Liver (tissue), 9 donors: ENCODE results near the gene CTXND2. TPM values are rescaled to one million over a fixed set of nuclear protein-coding genes. Genes with fewer than 3 reads are reported as not detected.
A peak's percentile ranks its signal among the peaks of the same experiment; 100 is the strongest.

Experiments used
- DNase-seq: peaks from one replicate; pipeline ENCODE4 v3.0.0-alpha.2; 2017; ENCODE audit warnings: low spot score
- H3K27ac ChIP-seq, 2 donors: one replicate each; pipeline ENCODE4 v1.7.0; 2013; ENCODE audit warnings: inconsistent platforms in 2 of 2, low read length in 2 of 2, control low read depth in 1 of 2, low read depth in 1 of 2, mild to moderate bottlenecking in 1 of 2
- H3K27me3 ChIP-seq, 4 donors: one replicate each; pipeline versions ENCODE4 v1.6.1 to v1.7.0; 2013; ENCODE audit warnings: low read length in 3 of 4, inconsistent platforms in 1 of 4, mild to moderate bottlenecking in 1 of 4, moderate library complexity in 1 of 4; ENCODE audit not compliant: control insufficient read depth in 4 of 4, insufficient read depth in 4 of 4
- H3K36me3 ChIP-seq, 4 donors: one replicate each; pipeline versions ENCODE4 v1.6.1 to v1.7.0; 2013; ENCODE audit warnings: low read length in 3 of 4, mild to moderate bottlenecking in 3 of 4, low read depth in 1 of 4, moderate library complexity in 1 of 4; ENCODE audit not compliant: control insufficient read depth in 4 of 4, insufficient read depth in 3 of 4
- H3K4me1 ChIP-seq, 4 donors: one replicate each; pipeline versions ENCODE4 v1.6.1 to v1.7.0; 2013; ENCODE audit warnings: low read length in 3 of 4, mild to moderate bottlenecking in 3 of 4, moderate library complexity in 1 of 4; ENCODE audit not compliant: control insufficient read depth in 4 of 4, insufficient read depth in 4 of 4
- H3K4me3 ChIP-seq, 3 donors: one replicate each; pipeline versions ENCODE4 v1.6.1 to v1.7.0; 2013; ENCODE audit warnings: low read length in 3 of 3, control low read depth in 1 of 3, low read depth in 1 of 3, mild to moderate bottlenecking in 1 of 3
- H3K9ac ChIP-seq, 2 donors: one replicate each; pipeline ENCODE4 v1.7.0; 2013; ENCODE audit warnings: low read length in 2 of 2, mild to moderate bottlenecking in 2 of 2, moderate library complexity in 2 of 2, control low read depth in 1 of 2, low read depth in 1 of 2
- H3K9me3 ChIP-seq, 4 donors: one replicate each; pipeline versions ENCODE4 v1.6.1 to v1.7.0; 2013; ENCODE audit warnings: low read length in 3 of 4; ENCODE audit not compliant: control insufficient read depth in 4 of 4
- ATF3 ChIP-seq: IDR thresholded peaks from 2 replicates; pipeline ENCODE4 v1.6.1; 2016; ENCODE audit warnings: antibody characterized with exemption
- CTCF ChIP-seq: fragments of 150-350 bp; IDR thresholded peaks from 2 replicates; pipeline ENCODE4 v1.5.1; 2017; ENCODE audit warnings: improper control_type of control experiment, low read depth, low read length; ENCODE audit not compliant: missing input control
- EGR1 ChIP-seq, 2 donors: IDR thresholded peaks; 2 replicates each; pipeline ENCODE4 v1.6.1; 2016 to 2018; ENCODE audit warnings: antibody characterized with exemption in 2 of 2, low read depth in 2 of 2
- FOXA1 ChIP-seq: IDR thresholded peaks from 2 replicates; pipeline ENCODE4 v1.6.1; 2016; ENCODE audit warnings: antibody characterized with exemption
- FOXA2 ChIP-seq: IDR thresholded peaks from 2 replicates; pipeline ENCODE4 v1.6.1; 2016; ENCODE audit warnings: antibody characterized with exemption
- HNF4A ChIP-seq, 2 donors: conservative IDR thresholded peaks; 2 replicates each; pipeline ENCODE4 v1.6.1; 2016; ENCODE audit warnings: antibody characterized with exemption in 2 of 2, mild to moderate bottlenecking in 2 of 2
- HNF4G ChIP-seq: IDR thresholded peaks from 2 replicates; pipeline ENCODE4 v1.6.1; 2016; ENCODE audit warnings: antibody characterized with exemption
- JUND ChIP-seq, 2 donors: IDR thresholded peaks; 2 replicates each; pipeline ENCODE4 v1.6.1; 2016; ENCODE audit warnings: antibody characterized with exemption in 2 of 2
- RAD21 ChIP-seq, 2 donors: IDR thresholded peaks; 2 replicates each; pipeline ENCODE4 v1.6.1; 2016; ENCODE audit warnings: antibody characterized with exemption in 2 of 2, mild to moderate bottlenecking in 2 of 2
- RXRA ChIP-seq, 2 donors: IDR thresholded peaks; 2 replicates each; pipeline ENCODE4 v1.6.1; 2017 to 2018; ENCODE audit warnings: antibody characterized with exemption in 2 of 2, mild to moderate bottlenecking in 1 of 2
- SP1 ChIP-seq: IDR thresholded peaks from 2 replicates; pipeline ENCODE4 v1.6.1; 2018; ENCODE audit warnings: antibody characterized with exemption, mild to moderate bottlenecking
- TAF1 ChIP-seq: conservative IDR thresholded peaks from 2 replicates; pipeline ENCODE4 v1.6.1; 2016; ENCODE audit warnings: antibody characterized with exemption, mild to moderate bottlenecking
- YY1 ChIP-seq: IDR thresholded peaks from 2 replicates; pipeline ENCODE4 v1.6.1; 2016; ENCODE audit warnings: antibody characterized with exemption, mild to moderate bottlenecking
- ZBTB33 ChIP-seq: IDR thresholded peaks from 2 replicates; pipeline ENCODE4 v1.6.1; 2016; ENCODE audit warnings: antibody characterized with exemption
- WGBS: extraction: QIAGEN DNeasy Blood & Tissue Kit; methylation state at CpG from one replicate; pipeline ENCODE4 v1.1.7; 2013; 5-methylcytosine and 5-hydroxymethylcytosine counted together
- polyA plus RNA-seq, 2 donors: library from polyadenylated mRNA; stranded (reverse) in 1 of 2; unstranded in 1 of 2; fragments of 200-250 nt in 1 of 2; fragments of >200 nt in 1 of 2; fragmentation: Nextera tagmentation in 1 of 2; extraction: Ambion mirVana in 1 of 2; gene quantifications; one replicate each; pipeline versions ENCODE4 v1.2.1 to v1.2.3, GENCODE V29; 2013 to 2015
- total RNA-seq, 2 donors: library from RNA; depleted of rRNA; stranded (reverse); fragments of >200 nt; gene quantifications; one replicate each; pipeline ENCODE4 v1.2.3, GENCODE V29; 2014
- TF ChIP-seq, protein P1 (sequence below): IDR thresholded peaks from 2 replicates; pipeline ENCODE4 v1.6.1; 2016; ENCODE audit warnings: antibody characterized with exemption
- TF ChIP-seq, protein P2 (sequence below): IDR thresholded peaks from 2 replicates; pipeline ENCODE4 v1.6.1; 2016; ENCODE audit warnings: antibody characterized with exemption, mild to moderate bottlenecking
- donor health status: healthy.
- donor health status: healthy.
- donor health status: healthy.
- donor health status: healthy.
- donor health status: healthy.

Gene CTXND2
- total and polyA plus RNA-seq, 4 donors, result not detected

DNA sequence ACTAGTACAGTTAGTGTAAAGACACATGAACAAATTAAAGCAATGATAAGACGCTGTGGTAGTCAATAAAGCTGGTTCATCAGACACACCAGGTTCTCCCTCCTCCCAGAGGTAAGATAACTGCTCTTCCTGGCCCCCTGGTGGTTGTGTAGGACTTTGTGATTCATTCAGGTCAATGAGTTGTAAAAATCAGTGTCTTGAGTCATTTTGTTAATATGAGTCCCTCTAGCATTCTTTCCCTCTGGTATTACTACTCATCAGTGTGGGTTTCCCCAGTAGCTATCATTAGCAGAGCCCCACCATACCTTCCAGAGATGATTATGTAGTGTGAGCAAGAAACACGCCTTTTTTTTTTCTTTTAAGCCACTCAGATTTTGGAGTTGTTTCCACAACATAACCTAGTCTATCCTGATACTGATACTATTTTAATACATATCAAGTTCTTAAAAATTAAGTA is 35.6 kb downstream of the CTXND2 start:
- TF ChIP-seq RAD21 (IDR thresholded peaks at IDR 0.05), result peak; percentile 91 to 95
- no peak for TF ChIP-seq ZBTB33
- peak; percentile 73 for TF ChIP-seq CTCF
- TF ChIP-seq RXRA (IDR thresholded peaks at IDR 0.05), result peak; percentile 19 to 23
- TF ChIP-seq SP1, result no peak
- TF ChIP-seq FOXA2, result no peak
- peak in 1 of 2 donors; percentile 41 for TF ChIP-seq HNF4A (conservative IDR thresholded peaks at IDR 0.05)
- no peak for TF ChIP-seq JUND (IDR thresholded peaks at IDR 0.05)
- TF ChIP-seq, protein P1, sequence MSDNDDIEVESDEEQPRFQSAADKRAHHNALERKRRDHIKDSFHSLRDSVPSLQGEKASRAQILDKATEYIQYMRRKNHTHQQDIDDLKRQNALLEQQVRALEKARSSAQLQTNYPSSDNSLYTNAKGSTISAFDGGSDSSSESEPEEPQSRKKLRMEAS, result no peak
- no peaks in the 10 kb centered on the region for H3K27me3 ChIP-seq
- 47% methylated on average over 2 of the region's 2 CpGs for WGBS
- DNase-seq, result peak; percentile 69
- no peaks in the 10 kb centered on the region for H3K9me3 ChIP-seq
- no peak overlapping the region for H3K4me3 ChIP-seq
- peaks cover 3 to 15% (median 10%) of the 10 kb centered on the region in 4 donors for H3K4me1 ChIP-seq
- no peak overlapping the region for H3K27ac ChIP-seq
- no peak overlapping the region for H3K9ac ChIP-seq
- H3K36me3 ChIP-seq, result peaks cover 0 to 1% (median under 1%) of the 10 kb centered on the region in 4 donors

- Histone ChIP-seq H3K9ac (no peak overlapping the region), H3K4me1 (peaks cover 3 to 15% (median 12%) of the 10 kb centered on the region in 4 donors), H3K36me3 (peaks cover 7 to 16% (median 10%) of the 10 kb centered on the region in 4 donors), H3K4me3 (peak overlapping the region in 2 of 3 donors; percentile 17 to 94), H3K9me3 (no peaks in the 10 kb centered on the region), H3K27me3 (no peaks in the 10 kb centered on the region), H3K27ac (peak overlapping the region; percentile 6 to 12)
- TF ChIP-seq HNF4G (no peak), RAD21 (IDR thresholded peaks at IDR 0.05) (no peak), JUND (IDR thresholded peaks at IDR 0.05) (no peak), TAF1 (no peak), YY1 (no peak), CTCF (no peak), ATF3 (no peak), FOXA1 (no peak), RXRA (IDR thresholded peaks at IDR 0.05) (no peak), EGR1 (IDR thresholded peaks at IDR 0.05; ENCODE audit: low read depth in 2 of 2) (no peak), FOXA2 (no peak)
- TF ChIP-seq, protein P2, sequence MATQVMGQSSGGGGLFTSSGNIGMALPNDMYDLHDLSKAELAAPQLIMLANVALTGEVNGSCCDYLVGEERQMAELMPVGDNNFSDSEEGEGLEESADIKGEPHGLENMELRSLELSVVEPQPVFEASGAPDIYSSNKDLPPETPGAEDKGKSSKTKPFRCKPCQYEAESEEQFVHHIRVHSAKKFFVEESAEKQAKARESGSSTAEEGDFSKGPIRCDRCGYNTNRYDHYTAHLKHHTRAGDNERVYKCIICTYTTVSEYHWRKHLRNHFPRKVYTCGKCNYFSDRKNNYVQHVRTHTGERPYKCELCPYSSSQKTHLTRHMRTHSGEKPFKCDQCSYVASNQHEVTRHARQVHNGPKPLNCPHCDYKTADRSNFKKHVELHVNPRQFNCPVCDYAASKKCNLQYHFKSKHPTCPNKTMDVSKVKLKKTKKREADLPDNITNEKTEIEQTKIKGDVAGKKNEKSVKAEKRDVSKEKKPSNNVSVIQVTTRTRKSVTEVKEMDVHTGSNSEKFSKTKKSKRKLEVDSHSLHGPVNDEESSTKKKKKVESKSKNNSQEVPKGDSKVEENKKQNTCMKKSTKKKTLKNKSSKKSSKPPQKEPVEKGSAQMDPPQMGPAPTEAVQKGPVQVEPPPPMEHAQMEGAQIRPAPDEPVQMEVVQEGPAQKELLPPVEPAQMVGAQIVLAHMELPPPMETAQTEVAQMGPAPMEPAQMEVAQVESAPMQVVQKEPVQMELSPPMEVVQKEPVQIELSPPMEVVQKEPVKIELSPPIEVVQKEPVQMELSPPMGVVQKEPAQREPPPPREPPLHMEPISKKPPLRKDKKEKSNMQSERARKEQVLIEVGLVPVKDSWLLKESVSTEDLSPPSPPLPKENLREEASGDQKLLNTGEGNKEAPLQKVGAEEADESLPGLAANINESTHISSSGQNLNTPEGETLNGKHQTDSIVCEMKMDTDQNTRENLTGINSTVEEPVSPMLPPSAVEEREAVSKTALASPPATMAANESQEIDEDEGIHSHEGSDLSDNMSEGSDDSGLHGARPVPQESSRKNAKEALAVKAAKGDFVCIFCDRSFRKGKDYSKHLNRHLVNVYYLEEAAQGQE, result no peak
- TF ChIP-seq, protein P1, result no peak
- 65% methylated on average over 23 of the region's 23 CpGs for WGBS
- no peak for DNase-seq
Observed at GRCh38 chr1:150925080-150925479, 38.1 kb downstream of the CTXND2 start.
